K562 (cell line): ENCODE measurements around the gene FANCC. TPM values are rescaled to one million over a fixed set of nuclear protein-coding genes. Genes with fewer than 3 reads are reported as not detected.

ENCODE experiments used
- ATAC-seq: fragments of 200-7000 bp; cut with Tn5 transposase; 3 replicates; pipeline ENCODE4 v1.9.1; 2020; ENCODE audit warnings: moderate library complexity
- BruUV-seq: library from RNA; stranded (reverse); fragments of 400-500 nt; replicated peaks from 2 replicates; lab custom pipeline; 2021; lab: Mats Ljungman, UMichigan
- CTCF ChIA-PET: fragments of 300-600 bp; formaldehyde crosslinking; extraction: SDS; loops from one replicate; lab custom pipeline; 2021; ENCODE audit warnings: low intra/inter-chr PET ratio; lab: Yijun Ruan, JAX
- POLR2A ChIA-PET: fragments of 300-600, 350-650 bp; sonication (Branson Sonifier 250); formaldehyde crosslinking; extraction: SDS; loops from one replicate; lab custom pipeline; 2021; ENCODE audit warnings: antibody characterized with exemption, inconsistent platforms; lab: Yijun Ruan, JAX
- DNase-seq, 4 experiments: peaks; one replicate each; pipeline versions ENCODE4 v3.0.0 to v3.0.0-alpha.2; 2011 to 2018; ENCODE audit warnings: low spot score in 3 of 4, mixed read lengths in 3 of 4; ENCODE audit errors: extremely low read depth in 1 of 4
- FAIRE-seq: peaks from 2 replicates; lab custom pipeline; 2011; peaks lifted over from hg19 to GRCh38; lab: Jason Lieb, UNC
- H2AFZ ChIP-seq: 2 replicates; pipeline ENCODE4 v1.6.0; 2011; ENCODE audit warnings: low read depth, low read length, control low read depth, inconsistent platforms
- H3K27ac ChIP-seq: fragments of 200-600 bp; 3 replicates; pipeline ENCODE4 v1.8.0; 2011; ENCODE audit warnings: low read depth, mild to moderate bottlenecking, control low read depth, inconsistent platforms, low read length, moderate library complexity, mixed read lengths; ENCODE audit errors: extremely low read depth
- H3K27me3 ChIP-seq, 2 experiments: fragments of 300-600 bp in 1 of 2; 2 replicates in 1 of 2; 3 replicates in 1 of 2; pipeline versions ENCODE4 v1.6.0 to v1.8.0; 2011; ENCODE audit warnings: inconsistent platforms in 2 of 2, low read length in 2 of 2, mild to moderate bottlenecking in 1 of 2, mixed read lengths in 1 of 2, moderate library complexity in 1 of 2; ENCODE audit not compliant: control insufficient read depth in 2 of 2, insufficient read depth in 2 of 2
- H3K36me3 ChIP-seq: fragments of 300-600 bp; 3 replicates; pipeline ENCODE4 v1.8.0; 2011; ENCODE audit warnings: mild to moderate bottlenecking, low read length, inconsistent platforms; ENCODE audit not compliant: control insufficient read depth, insufficient read depth
- H3K4me1 ChIP-seq, 2 experiments: fragments of 200-600 bp in 1 of 2; replicated peaks in 1 of 2; 2 replicates in 1 of 2; 3 replicates in 1 of 2; pipeline versions ENCODE4 v1.5.1 to v1.8.0; 2011; ENCODE audit warnings: inconsistent platforms in 2 of 2, low read length in 2 of 2, mild to moderate bottlenecking in 1 of 2, mixed read lengths in 1 of 2, moderate library complexity in 1 of 2; ENCODE audit not compliant: control insufficient read depth in 2 of 2, insufficient read depth in 2 of 2
- H3K4me2 ChIP-seq: 2 replicates; pipeline ENCODE4 v1.6.1; 2011; ENCODE audit warnings: low read length, control low read depth, inconsistent platforms, mixed read lengths; ENCODE audit not compliant: insufficient read depth
- H3K4me3 ChIP-seq: fragments of 200-600 bp; sonication (generic), shearing (Covaris generic); 2 replicates; pipeline ENCODE4 v1.5.1; 2016; ENCODE audit warnings: control low read depth, inconsistent platforms
- H3K79me2 ChIP-seq: fragments of 200-600 bp; 3 replicates; pipeline ENCODE4 v1.8.0; 2011; ENCODE audit warnings: low read length, inconsistent platforms; ENCODE audit not compliant: control insufficient read depth, insufficient read depth
- H3K9ac ChIP-seq, 2 experiments: 2 replicates each; pipeline versions ENCODE4 v1.6.0 to v1.6.1; 2011; ENCODE audit warnings: low read depth in 2 of 2, low read length in 2 of 2, control low read depth in 1 of 2, inconsistent platforms in 1 of 2, mild to moderate bottlenecking in 1 of 2, mixed read lengths in 1 of 2; ENCODE audit not compliant: insufficient read depth in 1 of 2
- H3K9me1 ChIP-seq: one replicate; pipeline ENCODE4 v1.6.0; 2011; ENCODE audit warnings: inconsistent platforms, mild to moderate bottlenecking, low read length, moderate library complexity; ENCODE audit not compliant: control insufficient read depth, insufficient read depth
- H3K9me3 ChIP-seq: replicated peaks from 2 replicates; pipeline ENCODE4 v1.5.1; 2011; ENCODE audit warnings: low read depth, low read length, inconsistent platforms; ENCODE audit not compliant: control insufficient read depth, insufficient read depth
- H4K20me1 ChIP-seq: replicated peaks from 2 replicates; pipeline ENCODE4 v1.6.1; 2011; ENCODE audit warnings: low read length, inconsistent platforms, mixed read lengths; ENCODE audit not compliant: control insufficient read depth, insufficient read depth
- CHD1 ChIP-seq: fragments of 200-600 bp; sonication (generic); IDR thresholded peaks from one replicate; pipeline ENCODE4 v1.6.1; 2012; ENCODE audit warnings: mild to moderate bottlenecking, moderate library complexity, low read length, inconsistent platforms
- POLR2G ChIP-seq: fragments of 200-400 bp; formaldehyde crosslinking; IDR thresholded peaks from 2 replicates; pipeline ENCODE4 v1.6.1; 2017; ENCODE audit warnings: low read depth, mild to moderate bottlenecking, antibody characterized with exemption, low read length, moderate library complexity
- WGBS: fragments of 100-300 bp; shearing (Covaris generic); methylation state at CpG from one replicate; pipeline ENCODE4 v1.1.6; 2016; ENCODE audit warnings: low coverage, mixed read lengths; ENCODE audit not compliant: insufficient coverage; ENCODE audit errors: missing lambda C conversion rate; 5-methylcytosine and 5-hydroxymethylcytosine counted together
- in situ Hi-C: fragments of 300-500 bp; cut with MboI; formaldehyde crosslinking; loops from 4 replicates; pipeline ENCODE4 v1.15.0; 2018; ENCODE audit warnings: inconsistent platforms, mixed read lengths
- intact Hi-C: fragments of 100-400 bp; cut with micrococcal nuclease; formaldehyde crosslinking; loops from 2 replicates; pipeline ENCODE4 v1.14.2; 2022
- polyA plus RNA-seq, 8 experiments: library from polyadenylated mRNA; depleted of rRNA in 4 of 8; stranded (reverse) in 5 of 8; unstranded in 3 of 8; fragments of >200 nt; fragmentation: Nextera tagmentation in 2 of 8; fragmentation: Illumina TruSeq in 1 of 8; extraction: Ambion mirVana in 2 of 8; extraction: Trizol in 1 of 8; gene quantifications; 2 replicates each; pipeline versions ENCODE4 v1.2.1 to v1.2.3, GENCODE V29; 2011 to 2014; ENCODE audit warnings: inconsistent platforms in 1 of 8, missing spikeins in 1 of 8
- total RNA-seq, 7 experiments: library from RNA; depleted of rRNA in 6 of 7; stranded (reverse); fragments of >200 nt in 6 of 7; fragmentation: Illumina TruSeq in 2 of 7; extraction: Trizol in 2 of 7; gene quantifications; 2 replicates each; pipeline versions ENCODE4 v1.2.1 to v1.2.3, GENCODE V29; 2011 to 2021; ENCODE audit warnings: low replicate concordance in 1 of 7

FANCC gene
- total and polyA plus RNA-seq, 9 of the 15 experiments (the other 6 are each of a cell fraction or from before 2014, with no cell fraction given), result 4.6 to 18.4 (median 14.2) TPM

DNA sequence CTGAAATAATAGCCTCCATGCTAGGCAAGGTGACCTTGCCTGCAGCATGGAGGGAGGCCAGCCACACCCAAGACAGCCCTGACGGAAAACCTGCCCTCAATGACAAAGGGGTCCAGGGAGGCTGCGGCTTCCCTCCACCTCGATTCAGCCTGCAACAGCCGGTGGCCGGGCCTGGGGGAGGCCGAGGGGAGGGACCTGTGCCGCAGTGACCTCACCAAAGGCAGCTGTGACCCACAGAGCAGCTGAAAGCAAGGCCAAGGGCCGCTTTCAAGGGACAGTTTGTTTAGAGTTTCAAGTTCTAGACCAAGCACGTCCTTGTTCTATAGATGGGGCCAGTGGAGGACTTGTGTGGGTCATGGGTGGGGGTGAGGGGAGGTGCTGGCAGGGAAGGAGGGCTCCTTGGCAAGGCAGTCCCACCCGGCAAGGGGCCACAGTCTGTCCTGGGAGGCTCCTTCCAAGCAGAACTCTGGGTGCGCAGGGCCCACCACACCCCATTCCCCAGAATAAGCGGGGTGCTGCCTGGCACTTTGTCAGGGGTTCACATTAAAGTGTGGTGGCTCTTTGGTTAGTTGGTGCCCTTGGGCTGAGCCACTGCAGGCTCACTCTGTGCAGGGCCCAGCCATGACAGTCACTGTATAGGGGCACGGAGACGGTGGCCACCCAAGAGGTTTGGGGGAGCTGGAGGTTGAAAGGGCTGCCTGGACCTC lies 226.5 kb downstream of the FANCC start:
- no peaks in the 10 kb centered on the region for H3K27me3 ChIP-seq
- no peaks in the 10 kb centered on the region for H3K79me2 ChIP-seq
- H3K9ac ChIP-seq, result peak overlapping the region in 1 of 2 experiments; percentile 23; a peak in 2 of 4 replicates
- no TSS peak for BruUV-seq
- TF ChIP-seq CHD1, result no peak
- TF ChIP-seq POLR2G, result 0 out of 2 replicates have a peak, but pooled peaks have one; percentile 18
- no peaks in the 10 kb centered on the region for H3K9me3 ChIP-seq
- no peaks in the 10 kb centered on the region for H4K20me1 ChIP-seq
- no peak for FAIRE-seq
- ATAC-seq, result no peak
- WGBS, result 61% methylated on average over 12 of the region's 14 CpGs
- ChIA-PET POLR2A (interaction anchor here (1.0 kb wide), 1 partner anchor 10 kb away, joined by 3 read pairs; no protein-coding TSS in a partner anchor), CTCF (no interaction called here)
- H2AFZ ChIP-seq, result no peak overlapping the region
- intact Hi-C loops, result loop anchor here (10.0 kb wide), 1 partner anchor 306 kb away; no protein-coding TSS in a partner anchor
- DNase-seq, result peak in 1 of 4 experiments; percentile 18
- peaks cover 2% of the 10 kb centered on the region; the same call in 1 of the 3 replicates for H3K36me3 ChIP-seq
- no peaks in the 10 kb centered on the region for H3K9me1 ChIP-seq
- no peak overlapping the region for H3K4me3 ChIP-seq
- no peak overlapping the region for H3K27ac ChIP-seq
- H3K4me2 ChIP-seq, result no peak overlapping the region
- H3K4me1 ChIP-seq, result peaks cover 0 to 43% of the 10 kb centered on the region in 2 experiments; a peak in 3 of 5 replicates
- in situ Hi-C loops, result no loop called here
